Stimulated activated CD8-positive, alpha-beta memory T cell treated with anti-CD3 and anti-CD28 coated beads, Interleukin-4, amount 100 ng/mL, for 1 hour (primary cell): ENCODE results near the gene CALN1.

ENCODE experiments used
- DNase-seq, 2 donors: peaks; one replicate each; pipeline ENCODE4 v3.0.0-alpha.2; 2020; ENCODE audit warnings: low read depth in 2 of 2, low spot score in 1 of 2

Gene CALN1

GRCh38 chr7:72190919-72191318 lies 221.2 kb downstream of the CALN1 start:
- DNase-seq = no peak

GRCh38 chr7:72190146-72190545 lies 222.0 kb downstream of the CALN1 start:
- no peak for DNase-seq

GRCh38 chr7:72187179-72187578 lies 225.0 kb downstream of the CALN1 start:
- no peak for DNase-seq

- no peak for DNase-seq
Measured at GRCh38 chr7:72183835-72184234, 228.3 kb downstream of the CALN1 start.

GRCh38 chr7:72182036-72182435 lies 230.1 kb downstream of the CALN1 start:
- DNase-seq = no peak

- no peak for DNase-seq
Measured at GRCh38 chr7:72176875-72177274, 235.3 kb downstream of the CALN1 start.

GRCh38 chr7:72170475-72170874 lies 241.7 kb downstream of the CALN1 start:
- no peak for DNase-seq

GRCh38 chr7:72163271-72163670 lies 248.9 kb downstream of the CALN1 start:
- DNase-seq = no peak

GRCh38 chr7:72161534-72161933 lies 250.6 kb downstream of the CALN1 start:
- no peak for DNase-seq

GRCh38 chr7:72159911-72160310 lies 252.2 kb downstream of the CALN1 start:
- no peak for DNase-seq

GRCh38 chr7:72156671-72157070 lies 255.5 kb downstream of the CALN1 start:
- DNase-seq = no peak

GRCh38 chr7:72153132-72153512 lies 259.0 kb downstream of the CALN1 start:
- DNase-seq = no peak

- DNase-seq = no peak
Measured at GRCh38 chr7:72152161-72153131, 259.7 kb downstream of the CALN1 start.

- no peak for DNase-seq
Measured at GRCh38 chr7:72140566-72140965, 271.6 kb downstream of the CALN1 start.

GRCh38 chr7:72127136-72127535 lies 285.0 kb downstream of the CALN1 start:
- DNase-seq = no peak

- no peak for DNase-seq
Measured at GRCh38 chr7:72123913-72124312, 288.2 kb downstream of the CALN1 start.

GRCh38 chr7:72118366-72118765 lies 293.8 kb downstream of the CALN1 start:
- DNase-seq = no peak

- DNase-seq = no peak
Measured at GRCh38 chr7:72114129-72114528, 298.0 kb downstream of the CALN1 start.

- DNase-seq = no peak
Measured at GRCh38 chr7:72112992-72113391, 299.1 kb downstream of the CALN1 start.

GRCh38 chr7:72112530-72112929 lies 299.6 kb downstream of the CALN1 start:
- no peak for DNase-seq

- DNase-seq = no peak
Measured at GRCh38 chr7:72111086-72111485, 301.1 kb downstream of the CALN1 start.

- no peak for DNase-seq
Measured at GRCh38 chr7:72109566-72109965, 302.6 kb downstream of the CALN1 start.

GRCh38 chr7:72106405-72106804 lies 305.7 kb downstream of the CALN1 start:
- no peak for DNase-seq
